ENCODE data around the gene IMMP2L.

DNA sequence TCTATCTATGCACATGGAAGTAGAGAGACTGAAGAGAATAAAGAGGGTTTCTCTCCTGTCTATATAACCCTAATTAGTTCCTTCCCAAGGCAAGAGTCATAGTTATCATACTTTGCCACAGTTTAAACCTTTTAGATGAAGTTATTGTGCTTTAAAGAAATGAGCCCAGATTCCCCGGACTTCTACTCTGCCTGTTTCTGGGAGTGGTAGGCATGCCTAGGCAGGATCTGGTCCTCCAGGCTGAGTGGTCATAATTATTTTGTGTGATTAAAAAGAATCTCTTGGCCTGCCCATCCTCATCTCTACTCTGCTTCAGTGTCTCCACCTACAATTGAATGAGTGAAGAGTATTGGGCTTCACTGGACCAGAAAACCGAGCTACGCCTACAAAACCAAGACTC is 179.2 kb downstream of the IMMP2L start:
- TF ChIP-seq, protein P1, sequence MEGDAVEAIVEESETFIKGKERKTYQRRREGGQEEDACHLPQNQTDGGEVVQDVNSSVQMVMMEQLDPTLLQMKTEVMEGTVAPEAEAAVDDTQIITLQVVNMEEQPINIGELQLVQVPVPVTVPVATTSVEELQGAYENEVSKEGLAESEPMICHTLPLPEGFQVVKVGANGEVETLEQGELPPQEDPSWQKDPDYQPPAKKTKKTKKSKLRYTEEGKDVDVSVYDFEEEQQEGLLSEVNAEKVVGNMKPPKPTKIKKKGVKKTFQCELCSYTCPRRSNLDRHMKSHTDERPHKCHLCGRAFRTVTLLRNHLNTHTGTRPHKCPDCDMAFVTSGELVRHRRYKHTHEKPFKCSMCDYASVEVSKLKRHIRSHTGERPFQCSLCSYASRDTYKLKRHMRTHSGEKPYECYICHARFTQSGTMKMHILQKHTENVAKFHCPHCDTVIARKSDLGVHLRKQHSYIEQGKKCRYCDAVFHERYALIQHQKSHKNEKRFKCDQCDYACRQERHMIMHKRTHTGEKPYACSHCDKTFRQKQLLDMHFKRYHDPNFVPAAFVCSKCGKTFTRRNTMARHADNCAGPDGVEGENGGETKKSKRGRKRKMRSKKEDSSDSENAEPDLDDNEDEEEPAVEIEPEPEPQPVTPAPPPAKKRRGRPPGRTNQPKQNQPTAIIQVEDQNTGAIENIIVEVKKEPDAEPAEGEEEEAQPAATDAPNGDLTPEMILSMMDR (IDR thresholded peaks at IDR 0.05), result no peak
- TF ChIP-seq POLR2A (IDR thresholded peaks at IDR 0.05), result no peak

Measured in uterus (tissue), 2 donors.